ENCODE results near the gene CES4A.

DNA sequence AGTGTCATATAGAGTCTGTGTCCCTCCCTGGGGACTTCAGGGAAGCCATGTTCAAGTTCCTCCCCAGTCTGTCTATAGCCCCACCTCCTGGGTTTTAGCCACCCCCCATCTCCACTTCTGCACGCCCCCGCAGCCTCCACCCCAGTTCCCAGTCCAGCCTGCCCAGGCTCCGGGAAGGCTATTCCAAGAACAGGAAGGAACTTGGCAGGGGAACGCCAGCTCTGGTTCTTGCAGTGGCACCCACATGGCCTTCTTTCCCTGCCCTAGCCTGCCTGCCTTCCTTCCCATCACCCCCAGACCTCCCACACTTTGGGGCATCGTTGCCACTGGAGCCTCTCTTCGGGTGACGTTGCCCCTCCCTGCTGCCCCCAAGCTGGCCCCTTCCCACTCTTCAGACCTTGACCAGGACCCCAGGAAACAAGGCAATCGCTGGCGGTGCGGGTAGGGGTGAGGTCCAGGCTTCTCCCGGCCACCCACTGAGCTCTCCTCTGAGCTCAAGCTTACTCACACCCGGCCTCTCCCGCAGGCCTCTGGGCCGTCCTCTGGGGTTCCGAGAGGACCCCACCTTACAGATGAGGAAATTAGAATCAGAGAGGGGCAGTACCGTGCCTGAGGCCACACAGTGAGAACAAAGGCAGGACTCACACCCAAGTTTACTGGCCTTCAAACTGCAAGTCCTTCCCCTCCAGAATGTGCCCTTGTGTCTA, 9.2 kb upstream of the CES4A start:
- no peak for TF ChIP-seq POLR2A (IDR thresholded peaks at IDR 0.05; ENCODE audit: low read depth, low read length)
- TF ChIP-seq POLR2AphosphoS5 (IDR thresholded peaks at IDR 0.05; ENCODE audit: low read depth, low read length) = no peak

Data from GM12892 (cell line).